A549 (cell line): ENCODE data around the gene TMEM231. TPM values are rescaled to one million over a fixed set of nuclear protein-coding genes. Genes with fewer than 3 reads are reported as not detected.

ENCODE experiments used
- ATAC-seq, 2 experiments: fragments of 200-7000 bp in 1 of 2; fragments of >200 bp in 1 of 2; cut with Nextera tagmentation in 1 of 2; cut with Tn5 transposase in 1 of 2; 3 replicates each; pipeline versions ENCODE4 v1.8.0 to v1.9.1; 2018 to 2020; ENCODE audit warnings: mild to moderate bottlenecking in 1 of 2, moderate library complexity in 1 of 2
- CTCF ChIA-PET: fragments of 300-600 bp; sonication (Branson Sonifier 250); formaldehyde crosslinking; extraction: SDS; loops from one replicate; lab custom pipeline; 2021; ENCODE audit warnings: antibody characterized with exemption, inconsistent platforms; lab: Yijun Ruan, JAX
- POLR2A ChIA-PET: fragments of 350-600 bp; formaldehyde crosslinking; extraction: SDS; loops from one replicate; lab custom pipeline; 2021; ENCODE audit warnings: antibody characterized with exemption, inconsistent platforms; lab: Yijun Ruan, JAX
- DNase-seq, 2 experiments: peaks; one replicate each; pipeline versions ENCODE4 v3.0.0 to v3.0.0-alpha.2; 2011 to 2016; ENCODE audit warnings: low read depth in 1 of 2, low spot score in 1 of 2
- FAIRE-seq: peaks from 2 replicates; lab custom pipeline; 2011; peaks lifted over from hg19 to GRCh38; lab: Jason Lieb, UNC
- H3K27ac ChIP-seq, 2 experiments: fragments of >200 bp; sonication (Bioruptor Twin); formaldehyde crosslinking; 3 replicates each; pipeline ENCODE4 v1.5.1; 2016 to 2017
- H3K4me1 ChIP-seq: fragments of >200 bp; sonication (Bioruptor Twin); formaldehyde crosslinking; 3 replicates; pipeline ENCODE4 v1.6.1; 2016
- H3K4me2 ChIP-seq: fragments of >200 bp; sonication (Bioruptor Twin); formaldehyde crosslinking; 3 replicates; pipeline ENCODE4 v1.6.1; 2016
- H3K4me3 ChIP-seq: fragments of >200 bp; sonication (Bioruptor Twin); formaldehyde crosslinking; 3 replicates; pipeline ENCODE4 v1.5.1; 2016
- H3K9me3 ChIP-seq: fragments of >200 bp; sonication (Bioruptor Twin); formaldehyde crosslinking; 3 replicates; pipeline ENCODE4 v1.6.1; 2016
- CEBPB ChIP-seq, 2 experiments: fragments of >200 bp in 1 of 2; sonication (Bioruptor Twin) in 1 of 2; formaldehyde crosslinking in 1 of 2; IDR thresholded peaks; 2 replicates each; pipeline ENCODE4 v1.6.1; 2012 to 2016
- E2F6 ChIP-seq: IDR thresholded peaks from 2 replicates; pipeline ENCODE4 v1.6.1; 2012; ENCODE audit warnings: low read depth, borderline replicate concordance
- EHMT2 ChIP-seq: fragments of 200-600 bp; sonication (generic); IDR thresholded peaks from 2 replicates; pipeline ENCODE4 v1.6.1; 2016; ENCODE audit warnings: antibody characterized with exemption, low read depth, mild to moderate bottlenecking, moderate library complexity
- EP300 ChIP-seq, 2 experiments: fragments of >200 bp; sonication (Bioruptor Twin); formaldehyde crosslinking; IDR thresholded peaks; 2 replicates in 1 of 2; 3 replicates in 1 of 2; pipeline ENCODE4 v1.6.1; 2016 to 2017
- GATA3 ChIP-seq: IDR thresholded peaks from 2 replicates; pipeline ENCODE4 v1.6.1; 2012; ENCODE audit warnings: borderline replicate concordance
- HDAC2 ChIP-seq: fragments of 200-600 bp; sonication (generic); IDR thresholded peaks from 2 replicates; pipeline ENCODE4 v1.6.1; 2016
- HOXB13 ChIP-seq: fragments of 250-450 bp; sonication (Bioruptor Pico); IDR thresholded peaks from 2 replicates; pipeline ENCODE4 v1.5.0; 2020; ENCODE audit warnings: low read depth, mild to moderate bottlenecking, moderate library complexity
- JUNB ChIP-seq: fragments of >200 bp; sonication (Bioruptor Twin); formaldehyde crosslinking; IDR thresholded peaks from 2 replicates; pipeline ENCODE4 v1.6.1; 2016
- KDM1A ChIP-seq: fragments of 200-600 bp; sonication (generic); IDR thresholded peaks from 2 replicates; pipeline ENCODE4 v1.6.1; 2016; ENCODE audit warnings: low read depth, mild to moderate bottlenecking
- KDM5A ChIP-seq: fragments of 200-600 bp; sonication (generic); IDR thresholded peaks from 2 replicates; pipeline ENCODE4 v1.6.1; 2016; ENCODE audit warnings: antibody characterized with exemption, mild to moderate bottlenecking
- MYC ChIP-seq: IDR thresholded peaks from 2 replicates; pipeline ENCODE4 v1.6.1; 2012; ENCODE audit warnings: mild to moderate bottlenecking, inconsistent platforms, low read length, improper control_type of control experiment, borderline replicate concordance
- NFE2L2 ChIP-seq: fragments of 150-350 bp; conservative IDR thresholded peaks from 2 replicates; pipeline ENCODE4 v1.6.1; 2014; ENCODE audit warnings: low read length
- NPAS2 ChIP-seq: fragments of 250-450 bp; sonication (Bioruptor Pico); IDR thresholded peaks from 2 replicates; pipeline ENCODE4 v1.8.0; 2022; ENCODE audit warnings: mild to moderate bottlenecking, moderate library complexity, borderline replicate concordance
- PHF8 ChIP-seq: fragments of 200-600 bp; sonication (generic); IDR thresholded peaks from 2 replicates; pipeline ENCODE4 v1.6.1; 2016; ENCODE audit warnings: low read depth, mild to moderate bottlenecking, antibody characterized with exemption, moderate library complexity, borderline replicate concordance
- POLR2A ChIP-seq: IDR thresholded peaks from 2 replicates; pipeline ENCODE4 v1.6.1; 2012; ENCODE audit warnings: mild to moderate bottlenecking, low read length
- REST ChIP-seq: fragments of 200-600 bp; sonication (generic); IDR thresholded peaks from 2 replicates; pipeline ENCODE4 v1.6.1; 2016; ENCODE audit warnings: antibody characterized with exemption, mild to moderate bottlenecking, moderate library complexity
- RFX5 ChIP-seq: fragments of 450-650 bp; IDR thresholded peaks from 2 replicates; pipeline ENCODE4 v1.7.1; 2014; ENCODE audit warnings: antibody characterized with exemption, mild to moderate bottlenecking, moderate library complexity
- RNF2 ChIP-seq: fragments of 200-600 bp; sonication (generic); IDR thresholded peaks from 2 replicates; pipeline ENCODE4 v1.6.1; 2016; ENCODE audit warnings: low read depth, mild to moderate bottlenecking, antibody characterized with exemption, moderate library complexity, borderline replicate concordance
- SREBF2 ChIP-seq: fragments of 450-650 bp; IDR thresholded peaks from 2 replicates; pipeline ENCODE4 v1.6.1; 2014; ENCODE audit warnings: mild to moderate bottlenecking, moderate library complexity
- ZFP36 ChIP-seq: fragments of 450-650 bp; IDR thresholded peaks from 2 replicates; pipeline ENCODE4 v1.6.1; 2014; ENCODE audit warnings: borderline replicate concordance; ENCODE audit not compliant: partially characterized antibody
- ZSCAN20 ChIP-seq: fragments of 250-450 bp; sonication (Bioruptor Pico); IDR thresholded peaks from 2 replicates; pipeline ENCODE4 v1.8.0; 2022; ENCODE audit warnings: mild to moderate bottlenecking, moderate library complexity
- WGBS: methylation state at CpG from one replicate; pipeline ENCODE4 v1.1.6; 2017; ENCODE audit errors: missing lambda C conversion rate; 5-methylcytosine and 5-hydroxymethylcytosine counted together
- polyA minus RNA-seq: library from RNA; depleted of rRNA, polyadenylated mRNA; stranded (reverse); fragments of >200 nt; gene quantifications from 2 replicates; pipeline ENCODE4 v1.2.3, GENCODE V29; 2011; rRNA and poly(A)+ RNA removed
- polyA plus RNA-seq, 4 experiments: library from polyadenylated mRNA; depleted of rRNA in 3 of 4; stranded (reverse); fragments of >200 nt; fragmentation: RNase III in 1 of 4; extraction: RNeasy Plus Mini Kit Qiagen cat#74134 plus additional on column Dnase treatment in 1 of 4; gene quantifications; 2 replicates in 3 of 4; 3 replicates in 1 of 4; pipeline ENCODE4 v1.2.3, GENCODE V29; 2011 to 2017
- TF ChIP-seq, protein P1 (sequence below): fragments of 250-450 bp; sonication (Bioruptor Pico); IDR thresholded peaks from 2 replicates; pipeline ENCODE4 v1.5.0; 2020; ENCODE audit warnings: low read depth, mild to moderate bottlenecking, moderate library complexity
- TF ChIP-seq, protein P2 (sequence below): fragments of 150-350 bp; IDR thresholded peaks from 2 replicates; pipeline ENCODE4 v1.6.1; 2014; ENCODE audit warnings: low read depth, mild to moderate bottlenecking, low read length
- TF ChIP-seq, protein P3 (sequence below): IDR thresholded peaks from 2 replicates; pipeline ENCODE4 v1.6.1; 2012
- TF ChIP-seq, protein P4 (sequence below): fragments of >200 bp; sonication (Bioruptor Twin); formaldehyde crosslinking; IDR thresholded peaks from 3 replicates; pipeline ENCODE4 v1.6.1; 2016
- TF ChIP-seq, protein P5 (sequence below): fragments of >200 bp; sonication (Bioruptor Twin); formaldehyde crosslinking; IDR thresholded peaks from 3 replicates; pipeline ENCODE4 v1.5.1; 2016

The TMEM231 gene
- polyA plus RNA-seq (2011; rRNA removed): 11.4 and 17.7 TPM in 2 replicates
- 15.1 and 16.0 TPM in 2 replicates for polyA plus RNA-seq (2012; cell fraction: cytosol; rRNA removed)
- polyA plus RNA-seq (2012; cell fraction: nucleus; rRNA removed): 20.5 and 22.9 TPM in 2 replicates
- polyA plus RNA-seq (2017; fragmentation: RNase III; extraction: RNeasy Plus Mini Kit Qiagen cat#74134 plus additional on column Dnase treatment): 4.8 to 5.8 TPM (median 5.3 TPM) in 3 replicates
- polyA minus RNA-seq: 40.4 and 41.1 TPM in 2 replicates

DNA sequence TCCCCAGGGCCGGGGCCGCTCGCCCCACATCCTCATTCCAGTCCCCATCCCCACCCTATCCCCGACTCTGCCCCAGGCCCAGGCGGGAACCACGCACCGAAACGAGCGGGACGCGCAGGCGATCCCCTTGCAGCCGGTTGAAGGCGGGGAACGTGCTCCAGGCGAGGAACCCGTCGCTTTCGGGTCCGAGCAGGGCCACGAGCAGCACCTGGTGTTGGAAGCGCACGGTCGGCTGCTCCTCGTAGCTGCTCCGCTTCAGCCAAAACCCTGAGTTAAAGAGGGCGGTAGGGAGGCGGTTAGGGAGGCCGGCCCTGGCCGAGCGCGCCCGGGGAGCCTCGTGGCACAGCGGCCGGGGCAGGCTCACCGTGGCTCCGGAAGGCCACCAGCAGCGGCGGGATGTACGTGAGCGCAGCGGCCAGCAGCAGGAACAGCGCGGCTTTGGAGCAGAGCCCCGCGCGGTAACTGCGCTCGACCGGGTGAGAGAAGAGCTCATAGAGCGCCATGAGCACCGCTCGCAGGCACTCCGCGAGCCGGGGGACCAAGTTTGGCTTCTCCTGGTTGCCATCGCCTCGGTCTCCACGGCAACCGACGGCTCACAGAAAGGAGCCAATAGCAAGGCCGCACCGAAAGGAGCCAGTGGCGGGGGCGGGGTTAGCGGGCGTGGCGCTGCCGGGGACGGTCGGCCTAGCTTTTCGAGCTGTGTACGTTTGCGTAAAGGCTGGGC lies at the start of gene TMEM231:
Gene TMEM231 (minus strand): TSS at position 546 of the 724 bp plus-strand sequence. CDS start 43 bp downstream, at position 503.
- DNase-seq (peak; percentile 91 to 95), FAIRE-seq (no peak), ATAC-seq (peak; percentile 95)
- TF ChIP-seq REST (no peak), EHMT2 (no peak), POLR2A (peak; percentile 49; the same call in 1 of the 2 replicates), GATA3 (no peak), NFE2L2 (no peak), ZSCAN20 (no peak), JUNB (no peak), ZFP36 (no peak), SREBF2 (no peak), MYC (0 out of 2 replicates have a peak, but pooled peaks have one; percentile 24), CEBPB (IDR thresholded peaks at IDR 0.05) (no peak), HOXB13 (CRISPR knock-in tag) (0 out of 2 replicates have a peak, but pooled peaks have one; percentile 20), RNF2 (peak; percentile 19; the same call in 1 of the 2 replicates), KDM1A (0 out of 2 replicates have a peak, but pooled peaks have one; percentile 65), KDM5A (no peak), HDAC2 (peak; percentile 41; the same call in 1 of the 2 replicates), RFX5 (peak; percentile 93), EP300 (IDR thresholded peaks at IDR 0.05) (no peak), PHF8 (peak; percentile 65; the same call in 1 of the 2 replicates), NPAS2 (no peak), E2F6 (peak; percentile 88)
- TF ChIP-seq, protein P1, sequence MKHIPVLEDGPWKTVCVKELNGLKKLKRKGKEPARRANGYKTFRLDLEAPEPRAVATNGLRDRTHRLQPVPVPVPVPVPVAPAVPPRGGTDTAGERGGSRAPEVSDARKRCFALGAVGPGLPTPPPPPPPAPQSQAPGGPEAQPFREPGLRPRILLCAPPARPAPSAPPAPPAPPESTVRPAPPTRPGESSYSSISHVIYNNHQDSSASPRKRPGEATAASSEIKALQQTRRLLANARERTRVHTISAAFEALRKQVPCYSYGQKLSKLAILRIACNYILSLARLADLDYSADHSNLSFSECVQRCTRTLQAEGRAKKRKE (CRISPR knock-in tag): 0 out of 2 replicates have a peak, but pooled peaks have one; percentile 28
- TF ChIP-seq, protein P2, sequence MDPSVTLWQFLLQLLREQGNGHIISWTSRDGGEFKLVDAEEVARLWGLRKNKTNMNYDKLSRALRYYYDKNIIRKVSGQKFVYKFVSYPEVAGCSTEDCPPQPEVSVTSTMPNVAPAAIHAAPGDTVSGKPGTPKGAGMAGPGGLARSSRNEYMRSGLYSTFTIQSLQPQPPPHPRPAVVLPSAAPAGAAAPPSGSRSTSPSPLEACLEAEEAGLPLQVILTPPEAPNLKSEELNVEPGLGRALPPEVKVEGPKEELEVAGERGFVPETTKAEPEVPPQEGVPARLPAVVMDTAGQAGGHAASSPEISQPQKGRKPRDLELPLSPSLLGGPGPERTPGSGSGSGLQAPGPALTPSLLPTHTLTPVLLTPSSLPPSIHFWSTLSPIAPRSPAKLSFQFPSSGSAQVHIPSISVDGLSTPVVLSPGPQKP: no peak
- TF ChIP-seq, protein P3, sequence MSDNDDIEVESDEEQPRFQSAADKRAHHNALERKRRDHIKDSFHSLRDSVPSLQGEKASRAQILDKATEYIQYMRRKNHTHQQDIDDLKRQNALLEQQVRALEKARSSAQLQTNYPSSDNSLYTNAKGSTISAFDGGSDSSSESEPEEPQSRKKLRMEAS: peak; percentile 80
- TF ChIP-seq, protein P4, sequence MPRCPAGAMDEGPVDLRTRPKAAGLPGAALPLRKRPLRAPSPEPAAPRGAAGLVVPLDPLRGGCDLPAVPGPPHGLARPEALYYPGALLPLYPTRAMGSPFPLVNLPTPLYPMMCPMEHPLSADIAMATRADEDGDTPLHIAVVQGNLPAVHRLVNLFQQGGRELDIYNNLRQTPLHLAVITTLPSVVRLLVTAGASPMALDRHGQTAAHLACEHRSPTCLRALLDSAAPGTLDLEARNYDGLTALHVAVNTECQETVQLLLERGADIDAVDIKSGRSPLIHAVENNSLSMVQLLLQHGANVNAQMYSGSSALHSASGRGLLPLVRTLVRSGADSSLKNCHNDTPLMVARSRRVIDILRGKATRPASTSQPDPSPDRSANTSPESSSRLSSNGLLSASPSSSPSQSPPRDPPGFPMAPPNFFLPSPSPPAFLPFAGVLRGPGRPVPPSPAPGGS: 0 out of 3 replicates have a peak, but pooled peaks have one; percentile 24
- TF ChIP-seq, protein P5, sequence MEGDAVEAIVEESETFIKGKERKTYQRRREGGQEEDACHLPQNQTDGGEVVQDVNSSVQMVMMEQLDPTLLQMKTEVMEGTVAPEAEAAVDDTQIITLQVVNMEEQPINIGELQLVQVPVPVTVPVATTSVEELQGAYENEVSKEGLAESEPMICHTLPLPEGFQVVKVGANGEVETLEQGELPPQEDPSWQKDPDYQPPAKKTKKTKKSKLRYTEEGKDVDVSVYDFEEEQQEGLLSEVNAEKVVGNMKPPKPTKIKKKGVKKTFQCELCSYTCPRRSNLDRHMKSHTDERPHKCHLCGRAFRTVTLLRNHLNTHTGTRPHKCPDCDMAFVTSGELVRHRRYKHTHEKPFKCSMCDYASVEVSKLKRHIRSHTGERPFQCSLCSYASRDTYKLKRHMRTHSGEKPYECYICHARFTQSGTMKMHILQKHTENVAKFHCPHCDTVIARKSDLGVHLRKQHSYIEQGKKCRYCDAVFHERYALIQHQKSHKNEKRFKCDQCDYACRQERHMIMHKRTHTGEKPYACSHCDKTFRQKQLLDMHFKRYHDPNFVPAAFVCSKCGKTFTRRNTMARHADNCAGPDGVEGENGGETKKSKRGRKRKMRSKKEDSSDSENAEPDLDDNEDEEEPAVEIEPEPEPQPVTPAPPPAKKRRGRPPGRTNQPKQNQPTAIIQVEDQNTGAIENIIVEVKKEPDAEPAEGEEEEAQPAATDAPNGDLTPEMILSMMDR: no peak
- Histone ChIP-seq H3K4me2 (peak within 1 kb of the TSS; percentile 98), H3K27ac (peak within 1 kb of the TSS; percentile 70 to 76), H3K4me3 (peak within 1 kb of the TSS; percentile 80), H3K4me1 (peaks cover 13% of the 10 kb centered on the region; the same call in 2 of the 3 replicates), H3K9me3 (no peaks in the 10 kb centered on the region)
- ChIA-PET CTCF (interaction anchor here (1.0 to 8.3 kb wide), 4 partner anchors 9 to 91 kb away, joined by 4 to 51 read pairs (median 6); no protein-coding TSS in a partner anchor), POLR2A (interaction anchor here (1.2 to 2.7 kb wide), 3 partner anchors 10 to 67 kb away, joined by 4 to 15 read pairs (median 11); partner anchors contain the start of genes ADAT1 and GABARAPL2)
- WGBS: under 1% methylated on average over 23 of the region's 75 CpGs
